Mammary epithelial cell (primary cell): Measurements from ENCODE around the gene HOXD13.

Experiments
- CTCF ChIP-seq, 2 donors: IDR thresholded peaks in 1 of 2; conservative IDR thresholded peaks in 1 of 2; 2 replicates each; pipeline ENCODE4 v1.5.1; 2011 to 2012; ENCODE audit warnings: inconsistent platforms in 2 of 2, low read length in 2 of 2, mild to moderate bottlenecking in 2 of 2, control low read depth in 1 of 2, low read depth in 1 of 2; ENCODE audit not compliant: insufficient read depth in 1 of 2; ENCODE audit errors: extremely low read depth in 1 of 2
- EZH2 ChIP-seq: IDR thresholded peaks from 2 replicates; pipeline ENCODE4 v1.6.1; 2012; ENCODE audit warnings: low read length, inconsistent platforms, borderline replicate concordance

- TF ChIP-seq EZH2 (peak; percentile 96), CTCF (conservative IDR thresholded peaks at IDR 0.05 in 1 of 2, IDR thresholded peaks at IDR 0.05 in 1 of 2; ENCODE audit: extremely low read depth in 1 of 2, insufficient read depth in 1 of 2, low read depth in 1 of 2, low read length in 2 of 2) (no peak)
Measured at GRCh38 chr2:176132205-176133171, 40.0 kb downstream of the HOXD13 start.
